ENCODE measurements around the gene IPO4.

The IPO4 gene

GRCh38 chr14:24150061-24150460 is 38.6 kb downstream of the IPO4 start:
- DNase-seq: no peak

DNA sequence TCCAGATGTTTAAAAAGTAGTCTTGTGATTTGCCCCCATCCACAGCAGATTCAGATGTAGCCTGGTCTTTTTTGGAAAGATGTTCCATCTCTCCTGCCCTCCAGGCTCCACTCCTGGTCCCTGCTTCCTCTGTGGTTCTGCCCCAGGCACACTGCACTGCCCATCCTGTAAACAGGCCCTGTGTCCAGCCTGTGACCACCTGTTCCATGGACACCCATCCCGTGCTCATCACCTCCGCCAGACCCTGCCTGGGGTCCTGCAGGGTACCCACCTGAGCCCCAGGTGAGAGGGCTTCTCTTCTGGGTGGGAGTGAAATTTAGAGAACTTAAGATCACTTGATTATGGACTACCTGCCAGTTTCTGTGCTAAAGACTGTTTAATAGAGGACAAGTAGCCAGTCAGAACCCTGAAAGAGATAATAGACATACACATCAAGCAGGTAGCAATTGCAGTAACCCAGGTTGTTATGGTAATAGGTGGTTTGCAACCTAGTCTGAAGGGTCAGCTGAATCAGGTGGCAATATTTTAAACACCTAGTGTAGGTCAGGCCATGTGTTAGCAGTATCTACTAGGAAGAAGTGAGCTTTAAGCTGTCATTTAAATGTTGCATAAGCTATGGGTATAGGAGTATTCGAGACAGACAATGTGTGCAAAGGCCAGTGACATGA is 39.2 kb downstream of the IPO4 start:
- no peak for DNase-seq

GRCh38 chr14:24147761-24148428 is 40.7 kb downstream of the IPO4 start:
- DNase-seq: peak in 2 of 58 donors; percentile 44 to 53

DNA sequence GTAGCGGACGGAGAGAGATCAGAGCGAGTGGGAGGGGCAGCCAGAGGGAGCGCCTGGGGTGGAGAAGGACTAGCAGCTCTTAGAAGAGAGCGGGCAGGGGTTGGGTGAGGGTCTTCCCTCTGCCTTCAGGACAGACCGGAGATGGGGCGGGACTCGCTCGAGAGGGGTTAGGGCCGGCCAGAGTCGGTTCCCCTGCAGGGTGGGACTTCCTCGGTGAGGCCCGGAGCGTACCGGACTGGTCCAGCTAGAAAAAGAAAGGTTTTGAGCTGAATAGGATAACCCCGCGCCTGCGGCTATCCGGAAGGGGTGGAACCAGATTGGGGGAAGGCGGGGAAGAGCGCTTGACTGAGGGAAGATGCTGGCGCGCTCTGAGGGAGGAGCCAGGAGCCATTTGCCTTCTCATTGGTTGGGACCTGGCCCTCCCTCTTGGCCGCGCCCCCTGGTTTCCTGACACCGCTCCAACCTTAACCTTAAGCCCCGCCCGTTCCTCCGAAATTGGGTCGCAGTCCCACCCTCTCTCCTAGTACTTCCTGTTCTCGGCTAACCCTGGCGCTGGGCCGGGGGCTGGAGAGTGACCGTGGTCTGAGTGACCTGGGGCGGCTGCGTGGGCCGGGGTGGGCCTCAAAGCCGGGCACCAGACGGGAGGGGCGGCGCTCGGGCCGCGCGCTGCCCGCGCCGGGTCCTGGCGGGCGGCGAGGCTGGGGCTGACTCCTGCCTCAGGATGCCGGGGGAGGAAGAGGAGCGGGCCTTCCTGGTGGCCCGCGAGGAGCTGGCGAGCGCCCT is 41.4 kb downstream of the IPO4 start, which contains the start of gene RNF31:
Gene RNF31 (plus strand): TSS at position 521 of the 783 bp plus-strand sequence. CDS start 201 bp downstream, at position 722.
- DNase-seq: peak; percentile 73 to 98 (median 96)

DNA sequence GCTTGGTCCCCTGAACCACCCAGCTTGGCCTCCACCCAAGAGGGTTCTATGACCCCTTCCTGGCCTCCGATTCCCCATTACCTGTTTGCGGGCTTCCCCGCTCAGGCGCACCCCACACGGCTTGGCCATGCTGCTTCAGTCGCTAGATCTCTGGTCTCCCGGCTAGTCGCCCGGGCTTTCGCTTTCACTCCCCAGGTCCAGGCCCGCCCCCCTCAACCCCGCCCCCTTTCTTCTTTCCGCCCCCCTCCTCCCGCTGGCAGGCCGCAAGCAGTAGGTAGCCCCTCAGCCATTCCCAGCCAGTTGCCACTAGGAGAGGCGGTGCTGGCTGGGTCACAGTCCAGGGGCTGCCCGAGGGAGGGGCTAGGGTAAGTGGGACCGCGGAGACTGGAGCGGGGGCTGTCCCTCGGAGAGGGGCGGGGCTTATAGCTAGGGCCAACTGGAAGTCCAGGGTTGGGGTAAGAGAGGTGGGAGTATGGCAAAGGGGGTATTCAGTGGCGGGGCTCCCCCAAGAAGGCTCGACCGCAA is 42.1 kb downstream of the IPO4 start, which contains the start of gene PSME2:
Gene PSME2 (minus strand): TSS at position 158 of the 525 bp plus-strand sequence. CDS start 29 bp downstream, at position 129.
- peak in 57 of 58 donors; percentile 57 to 91 (median 83) for DNase-seq

DNA sequence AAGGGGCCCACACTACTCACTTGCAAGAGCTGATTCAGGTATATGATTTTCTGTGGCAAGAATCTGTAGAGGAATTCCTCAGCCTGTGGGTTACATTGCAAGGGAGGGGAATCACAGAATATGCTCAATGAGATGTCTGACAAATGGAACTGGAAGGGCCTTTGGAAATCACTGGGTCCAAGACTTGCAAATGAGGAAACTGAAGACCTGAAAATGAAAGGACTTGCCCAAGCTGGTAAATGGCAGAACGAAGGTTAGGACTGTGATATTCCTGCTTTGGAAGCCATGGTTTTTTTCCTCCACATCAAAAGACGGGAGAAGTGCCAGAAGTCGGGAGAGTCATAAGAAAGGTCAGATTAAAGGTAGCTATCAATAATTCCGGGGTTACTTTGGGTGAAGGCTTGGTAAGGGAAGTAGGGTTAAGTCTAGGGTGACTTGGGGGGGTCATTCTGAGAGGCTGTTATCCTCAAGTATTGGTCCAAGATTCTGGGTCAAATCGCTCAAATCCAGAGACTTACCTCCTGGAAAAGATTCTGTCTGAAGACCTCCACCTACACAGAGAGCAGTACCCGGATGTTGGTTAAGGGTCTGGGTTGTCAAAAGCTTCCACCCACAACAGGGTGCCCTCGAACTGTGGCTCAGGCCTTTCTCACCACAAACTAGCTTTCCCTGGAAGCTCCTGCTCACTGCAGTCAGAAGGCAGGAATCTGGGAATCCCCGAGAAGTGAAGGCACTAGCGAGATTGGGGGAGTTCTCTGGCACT is 42.7 kb downstream of the IPO4 start:
- DNase-seq: no peak

DNA sequence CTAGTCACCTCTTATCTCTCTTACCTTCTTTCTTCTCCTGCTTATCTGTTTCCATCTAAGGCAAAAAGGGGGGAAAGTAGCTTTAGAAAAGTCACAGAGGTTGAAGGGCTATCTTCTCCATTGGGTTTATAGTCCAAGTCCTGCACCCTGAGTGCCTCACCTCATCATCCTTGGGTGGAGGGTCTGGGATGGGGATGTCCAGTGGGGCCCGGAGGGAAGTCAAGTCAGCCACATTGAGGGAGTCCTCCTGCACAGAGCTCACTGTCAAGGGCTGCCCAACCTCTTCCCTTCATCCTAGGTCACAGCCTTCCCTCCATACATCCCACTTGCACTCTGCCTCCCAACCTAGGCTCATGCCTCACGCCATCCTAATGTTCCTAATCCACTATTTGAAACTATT is 43.4 kb downstream of the IPO4 start:
- no peak for DNase-seq

DNA sequence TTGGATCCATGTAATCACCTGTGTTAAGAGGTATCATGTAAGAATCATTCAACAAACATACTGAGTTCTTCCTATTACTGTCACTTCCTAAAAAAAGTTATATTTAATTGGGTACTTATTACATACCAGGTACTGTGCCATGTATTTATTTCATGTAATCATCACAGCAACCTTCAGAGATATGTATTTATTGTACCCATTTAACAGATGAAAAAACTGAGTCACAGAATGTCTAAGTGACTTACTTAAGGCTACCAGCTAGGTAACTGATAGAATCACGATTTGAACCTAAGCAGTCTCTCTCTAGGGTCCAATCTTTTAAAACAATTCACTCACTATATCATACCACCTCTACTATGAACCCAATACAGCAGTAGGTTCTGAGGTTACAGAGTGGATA is 44.2 kb downstream of the IPO4 start:
- DNase-seq: no peak

- DNase-seq: no peak
These were observed 45.1 kb downstream of the IPO4 start for GRCh38 chr14:24143511-24143910.

DNA sequence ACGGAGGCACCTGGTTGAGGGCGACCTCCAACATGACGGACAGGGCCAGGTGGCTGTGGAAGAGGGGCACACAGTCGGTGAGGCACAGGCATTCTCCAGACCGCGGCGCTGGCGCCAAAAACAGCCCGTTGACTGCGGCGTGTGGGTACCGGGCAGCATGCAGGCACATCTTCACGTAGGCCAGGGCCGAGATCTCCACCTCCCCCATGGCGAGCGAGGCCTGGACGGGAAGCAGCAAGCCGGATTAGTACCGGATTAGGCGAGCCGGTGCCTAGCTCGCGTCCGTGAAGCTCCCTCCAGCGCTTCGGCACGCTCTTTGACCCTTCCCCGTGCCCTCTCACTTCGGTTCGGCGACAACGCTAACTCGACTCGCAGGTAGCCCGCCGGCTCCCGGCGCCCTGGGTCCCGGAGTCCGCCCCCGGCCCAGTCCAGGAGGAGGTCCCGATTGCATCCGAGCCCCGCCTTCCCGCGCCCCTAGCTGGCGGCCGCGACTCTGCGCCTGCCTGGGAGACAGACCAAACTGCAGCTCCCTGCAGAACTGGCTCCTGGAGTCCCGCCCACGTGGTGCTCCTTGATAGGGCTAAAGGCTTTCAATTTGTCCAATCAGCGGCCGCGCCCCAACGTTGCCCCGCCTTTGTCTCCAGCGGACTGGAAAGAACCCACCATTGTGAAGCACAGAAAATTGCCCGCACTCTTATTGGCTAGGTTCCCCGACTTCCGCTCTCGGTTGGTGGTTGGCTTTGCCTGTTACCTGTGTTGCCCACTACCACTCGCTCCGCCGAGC is 47.3 kb downstream of the IPO4 start, which contains the start of gene EMC9:
Gene EMC9 (minus strand): TSS at position 495 of the 784 bp plus-strand sequence. CDS start 287 bp downstream, at position 208.
- peak; percentile 85 to 100 (median 99) for DNase-seq

DNA sequence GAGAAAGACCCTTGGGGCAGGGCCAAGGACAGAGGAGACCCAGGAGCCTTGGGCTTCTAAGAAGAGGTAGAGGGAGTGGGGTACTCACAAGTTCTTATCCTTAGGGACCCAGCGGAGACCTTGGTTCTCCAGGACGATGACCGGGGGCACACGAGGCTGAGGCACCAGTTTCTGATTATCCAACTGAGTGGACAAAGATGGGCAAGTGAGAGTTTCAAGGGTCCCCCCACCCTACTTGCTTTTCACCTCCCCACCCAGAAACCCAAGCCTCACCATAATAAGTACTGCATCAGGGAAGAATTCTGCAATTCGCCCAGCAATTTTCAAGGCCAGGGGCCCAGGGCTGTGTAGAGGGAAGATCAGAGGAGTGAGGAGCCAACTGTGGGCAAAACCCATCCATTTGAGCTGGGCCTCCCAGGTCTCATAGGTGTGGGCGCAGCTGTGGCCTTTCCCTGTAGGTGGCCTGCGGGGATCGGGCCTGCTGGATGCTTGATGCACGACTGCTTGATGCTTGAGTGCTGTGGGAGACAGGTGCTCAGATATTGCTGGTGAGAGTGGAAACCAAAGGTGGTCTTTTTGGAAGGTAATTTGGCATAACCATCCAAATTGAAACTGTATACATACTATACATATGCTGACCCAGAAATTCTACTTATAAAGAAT is 49.2 kb downstream of the IPO4 start:
- no peak for DNase-seq

GRCh38 chr14:24138396-24139271 is 50.0 kb downstream of the IPO4 start:
- DNase-seq: no peak

DNA sequence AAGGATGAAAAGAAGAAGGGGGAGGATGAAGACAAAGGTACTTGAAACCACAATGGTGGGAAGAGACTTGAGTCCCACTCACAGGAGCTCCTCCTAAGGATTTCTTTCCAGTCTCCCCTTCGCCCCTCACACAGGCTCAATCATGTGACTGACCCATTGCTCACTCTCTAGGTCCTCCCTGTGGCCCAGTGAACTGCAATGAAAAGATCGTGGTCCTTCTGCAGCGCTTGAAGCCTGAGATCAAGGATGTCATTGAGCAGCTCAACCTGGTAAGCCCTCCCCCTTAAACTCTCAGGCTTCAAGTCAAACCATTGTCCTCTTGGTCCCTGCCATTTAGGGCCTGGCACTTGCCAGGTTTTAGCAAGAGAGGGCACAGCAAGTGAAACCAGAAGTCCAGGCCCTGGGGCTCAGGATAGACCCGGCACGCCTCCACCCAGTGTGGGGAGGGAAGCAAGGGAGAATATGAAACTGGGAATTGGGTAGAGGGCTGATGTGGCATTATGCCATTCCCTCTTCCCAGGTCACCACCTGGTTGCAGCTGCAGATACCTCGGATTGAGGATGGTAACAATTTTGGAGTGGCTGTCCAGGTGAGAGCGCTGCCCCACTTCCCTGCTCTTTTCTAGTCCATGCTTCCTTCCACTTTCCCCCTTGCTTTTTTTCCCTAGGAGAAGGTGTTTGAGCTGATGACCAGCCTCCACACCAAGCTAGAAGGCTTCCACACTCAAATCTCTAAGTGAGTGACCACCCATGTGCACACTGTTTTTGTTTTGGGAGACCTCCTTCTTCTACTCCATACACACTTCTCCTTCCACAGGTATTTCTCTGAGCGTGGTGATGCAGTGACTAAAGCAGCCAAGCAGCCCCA is 50.9 kb downstream of the IPO4 start:
- no peak for DNase-seq

- no peak for DNase-seq
These were observed 51.7 kb downstream of the IPO4 start for GRCh38 chr14:24136684-24137528.

GRCh38 chr14:24135834-24136683 is 52.6 kb downstream of the IPO4 start, which contains the start of gene PSME1:
PSME1 (plus strand) TSS chr14:24136194; CDS start chr14:24136263, 69 bp downstream.
- DNase-seq: peak; percentile 32 to 96 (median 88)

DNA sequence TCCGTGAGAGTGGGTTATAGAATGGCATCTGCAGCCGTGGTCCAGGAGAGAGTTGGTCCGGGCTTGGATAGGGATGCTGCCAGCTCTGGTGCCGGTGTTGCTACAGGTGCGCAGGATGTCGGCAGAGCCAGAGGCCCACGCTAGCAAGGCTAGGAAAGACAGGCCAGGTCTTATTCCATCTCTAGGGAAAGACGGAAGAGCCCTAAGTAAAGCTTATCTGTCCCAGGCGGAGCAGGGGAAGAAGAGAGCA is 53.1 kb downstream of the IPO4 start:
- DNase-seq: no peak
